Endothelial cell of umbilical vein (primary cell): ENCODE results near the gene RBM20. TPM values are rescaled to one million over a fixed set of nuclear protein-coding genes. Genes with fewer than 3 reads are reported as not detected.

Source experiments
- BruUV-seq: library from RNA; stranded (reverse); fragments of 400-500 nt; replicated peaks from 2 replicates; lab custom pipeline; 2021; lab: Mats Ljungman, UMichigan
- CTCF ChIA-PET: fragments of 300-600, 350-600 bp; sonication (Branson Sonifier 250); formaldehyde crosslinking; loops from one replicate; lab custom pipeline; 2021; ENCODE audit warnings: antibody characterized with exemption, inconsistent platforms; lab: Charles Lee
- POLR2A ChIA-PET: fragments of 300-600, 350-600 bp; sonication (Branson Sonifier 250); formaldehyde crosslinking; loops from one replicate; lab custom pipeline; 2021; ENCODE audit warnings: antibody characterized with exemption, inconsistent platforms; lab: Charles Lee
- DNase-seq: peaks from one replicate; pipeline ENCODE4 v3.0.0-alpha.2; 2011; ENCODE audit warnings: low read depth, low spot score
- FAIRE-seq: peaks from 2 replicates; lab custom pipeline; 2011; peaks lifted over from hg19 to GRCh38; lab: Jason Lieb, UNC
- H2AFZ ChIP-seq: 2 replicates; pipeline ENCODE4 v1.6.0; 2012; ENCODE audit warnings: low read depth, low read length, control low read depth, inconsistent platforms
- H3K27ac ChIP-seq: 2 replicates; pipeline ENCODE4 v1.5.1; 2011; ENCODE audit warnings: low read depth, mild to moderate bottlenecking, control low read depth, low read length, moderate library complexity; ENCODE audit not compliant: insufficient read depth
- H3K27me3 ChIP-seq, 2 experiments: 2 replicates each; pipeline versions ENCODE4 v1.6.0 to v1.6.1; 2011; ENCODE audit warnings: low read length in 2 of 2, mixed read lengths in 1 of 2; ENCODE audit not compliant: control insufficient read depth in 2 of 2, insufficient read depth in 2 of 2
- H3K36me3 ChIP-seq, 2 experiments: 2 replicates in 1 of 2; 3 replicates in 1 of 2; pipeline ENCODE4 v1.5.1; 2011; ENCODE audit warnings: low read length in 2 of 2, mild to moderate bottlenecking in 1 of 2, moderate library complexity in 1 of 2; ENCODE audit not compliant: control insufficient read depth in 2 of 2, insufficient read depth in 2 of 2; ENCODE audit errors: extremely low read depth in 1 of 2
- H3K4me1 ChIP-seq: 3 replicates; pipeline ENCODE4 v1.5.1; 2011; ENCODE audit warnings: mild to moderate bottlenecking, low read length; ENCODE audit not compliant: control insufficient read depth, insufficient read depth; ENCODE audit errors: extremely low read depth
- H3K4me2 ChIP-seq: 2 replicates; pipeline ENCODE4 v1.6.1; 2011; ENCODE audit warnings: low read length, control low read depth, mixed read lengths; ENCODE audit not compliant: insufficient read depth
- H3K4me3 ChIP-seq, 3 experiments: fragments of 200-600 bp in 1 of 3; sonication (generic), shearing (Covaris generic) in 1 of 3; replicated peaks in 1 of 3; 2 replicates each; pipeline ENCODE4 v1.5.1; 2011 to 2016; ENCODE audit warnings: control low read depth in 3 of 3, low read length in 3 of 3, mild to moderate bottlenecking in 2 of 3, inconsistent platforms in 1 of 3, low read depth in 1 of 3, moderate library complexity in 1 of 3; ENCODE audit not compliant: insufficient read depth in 1 of 3
- H3K79me2 ChIP-seq: 2 replicates; pipeline ENCODE4 v1.6.0; 2012; ENCODE audit warnings: low read length, inconsistent platforms; ENCODE audit not compliant: control insufficient read depth, insufficient read depth
- H3K9ac ChIP-seq: replicated peaks from 2 replicates; pipeline ENCODE3; 2011; ENCODE audit warnings: low read length, control low read depth; ENCODE audit not compliant: insufficient read depth; ENCODE audit errors: extremely low read depth
- H3K9me1 ChIP-seq: replicated peaks from 3 replicates; pipeline ENCODE4 v1.6.0; 2011; ENCODE audit warnings: mild to moderate bottlenecking, low read length; ENCODE audit not compliant: control insufficient read depth, insufficient read depth; ENCODE audit errors: extremely low read depth
- H3K9me3 ChIP-seq: replicated peaks from 2 replicates; pipeline ENCODE4 v1.5.1; 2012; ENCODE audit warnings: low read length, inconsistent platforms; ENCODE audit not compliant: control insufficient read depth, insufficient read depth
- H4K20me1 ChIP-seq: replicated peaks from 2 replicates; pipeline ENCODE3; 2011; ENCODE audit warnings: mild to moderate bottlenecking, low read length; ENCODE audit not compliant: control insufficient read depth, insufficient read depth; ENCODE audit errors: extremely low read depth
- CTCF ChIP-seq, 2 donors: IDR thresholded peaks; 1 replicate in 1 of 2; 2 replicates in 1 of 2; pipeline ENCODE4 v1.5.1; 2011; ENCODE audit warnings: low read length in 2 of 2, mild to moderate bottlenecking in 2 of 2, moderate library complexity in 2 of 2, control low read depth in 1 of 2, inconsistent platforms in 1 of 2, low read depth in 1 of 2; ENCODE audit not compliant: insufficient read depth in 1 of 2; ENCODE audit errors: extremely low read depth in 1 of 2
- EZH2 ChIP-seq: IDR thresholded peaks from 2 replicates; pipeline ENCODE4 v1.6.1; 2012; ENCODE audit warnings: borderline replicate concordance, low read depth, mild to moderate bottlenecking, moderate library complexity, low read length, inconsistent platforms; ENCODE audit not compliant: severe bottlenecking
- FOS ChIP-seq: IDR thresholded peaks from 2 replicates; pipeline ENCODE4 v1.6.1; 2011; ENCODE audit warnings: mild to moderate bottlenecking, low read length, moderate library complexity, borderline replicate concordance; ENCODE audit not compliant: insufficient read depth
- GATA2 ChIP-seq: IDR thresholded peaks from 2 replicates; pipeline ENCODE4 v1.7.0; 2011; ENCODE audit warnings: low read depth, mild to moderate bottlenecking, moderate library complexity, mixed read lengths, low read length; ENCODE audit not compliant: insufficient read length, insufficient read depth
- JUN ChIP-seq: IDR thresholded peaks from 2 replicates; pipeline ENCODE4 v1.6.1; 2011; ENCODE audit warnings: borderline replicate concordance, low read depth; ENCODE audit not compliant: insufficient read length, insufficient read depth
- MYC ChIP-seq: IDR thresholded peaks from one replicate; pipeline ENCODE4 v1.6.1; 2011; ENCODE audit warnings: mild to moderate bottlenecking, low read depth, low read length
- POLR2A ChIP-seq: IDR thresholded peaks from 2 replicates; pipeline ENCODE4 v1.6.1; 2012; ENCODE audit warnings: low read depth, mild to moderate bottlenecking, control low read depth, low read length
- POLR2AphosphoS5 ChIP-seq: IDR thresholded peaks from 2 replicates; pipeline ENCODE4 v1.6.1; 2012; ENCODE audit warnings: low read depth, mild to moderate bottlenecking, control low read depth, low read length, moderate library complexity; ENCODE audit not compliant: insufficient read depth
- dilution Hi-C: fragments of 300-500 bp; cut with MboI; formaldehyde crosslinking; loops from one replicate; pipeline ENCODE4 v1.15.0; 2019; ENCODE audit warnings: low sequenced_read_pairs; ENCODE audit not compliant: extremely low pct_ligation_motif_present
- intact Hi-C: fragments of 100-400 bp; cut with micrococcal nuclease; formaldehyde crosslinking; loops from one replicate; pipeline ENCODE4 v1.10.0; 2022
- polyA plus RNA-seq, 4 experiments: library from polyadenylated mRNA; depleted of rRNA in 3 of 4; stranded (reverse) in 3 of 4; unstranded in 1 of 4; fragments of >200 nt; gene quantifications; 2 replicates each; pipeline versions ENCODE4 v1.2.1 to v1.2.3, GENCODE V29; 2011 to 2012; ENCODE audit warnings: missing spikeins in 1 of 4
- total RNA-seq: library from RNA; stranded (reverse); gene quantifications from 2 replicates; pipeline ENCODE4 v1.2.3, GENCODE V29; 2021
- TF ChIP-seq, protein P1 (sequence below): IDR thresholded peaks from 2 replicates; pipeline ENCODE4 v1.6.1; 2011; ENCODE audit not compliant: insufficient read depth, insufficient read length

Gene RBM20
- total and polyA plus RNA-seq, 2 donors (not counting 3 experiments of a cell fraction or from before 2014, with no cell fraction given): 0.04 TPM; not detected in 1

GRCh38 chr10:110694263-110694662 is 50.1 kb downstream of the RBM20 start:
- Histone ChIP-seq H4K20me1 (no peaks in the 10 kb centered on the region), H3K27me3 (peaks cover 7 to 10% of the 10 kb centered on the region in 2 experiments), H3K9ac (no peak overlapping the region), H3K9me3 (no peaks in the 10 kb centered on the region), H3K4me1 (no peaks in the 10 kb centered on the region), H3K9me1 (no peaks in the 10 kb centered on the region), H3K36me3 (no peaks in the 10 kb centered on the region), H3K4me2 (no peak overlapping the region), H3K79me2 (no peaks in the 10 kb centered on the region), H3K4me3 (no peak overlapping the region), H2AFZ (no peak overlapping the region), H3K27ac (no peak overlapping the region)
- intact Hi-C loops (no loop called here), dilution Hi-C loops (no loop called here)
- TF ChIP-seq CTCF (IDR thresholded peaks at IDR 0.05; ENCODE audit: extremely low read depth in 1 of 2, insufficient read depth in 1 of 2, low read depth in 1 of 2, low read length in 2 of 2) (no peak), FOS (no peak), POLR2A (no peak), JUN (no peak), GATA2 (no peak), POLR2AphosphoS5 (no peak), MYC (no peak), EZH2 (no peak)
- TF ChIP-seq, protein P1, sequence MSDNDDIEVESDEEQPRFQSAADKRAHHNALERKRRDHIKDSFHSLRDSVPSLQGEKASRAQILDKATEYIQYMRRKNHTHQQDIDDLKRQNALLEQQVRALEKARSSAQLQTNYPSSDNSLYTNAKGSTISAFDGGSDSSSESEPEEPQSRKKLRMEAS: no peak
- no TSS peak for BruUV-seq
- ChIA-PET POLR2A (no interaction called here), CTCF (interaction anchor here (1.5 kb wide), 1 partner anchor 13 kb away, joined by 4 read pairs; no protein-coding TSS in a partner anchor)
- FAIRE-seq (no peak), DNase-seq (no peak)
